PC-9 (cell line): Measurements from ENCODE around the gene KPNB1.

Experiments used
- EZH2 ChIP-seq: fragments of 200-600 bp; sonication (generic); IDR thresholded peaks from 2 replicates; pipeline ENCODE4 v1.8.0; 2017; ENCODE audit warnings: antibody characterized with exemption, low read depth
- TF ChIP-seq, protein P1 (sequence below): fragments of 200-600 bp; sonication (generic); conservative IDR thresholded peaks from 2 replicates; pipeline ENCODE4 v1.6.1; 2017; ENCODE audit warnings: mixed run types, antibody characterized with exemption, mild to moderate bottlenecking, moderate library complexity

DNA sequence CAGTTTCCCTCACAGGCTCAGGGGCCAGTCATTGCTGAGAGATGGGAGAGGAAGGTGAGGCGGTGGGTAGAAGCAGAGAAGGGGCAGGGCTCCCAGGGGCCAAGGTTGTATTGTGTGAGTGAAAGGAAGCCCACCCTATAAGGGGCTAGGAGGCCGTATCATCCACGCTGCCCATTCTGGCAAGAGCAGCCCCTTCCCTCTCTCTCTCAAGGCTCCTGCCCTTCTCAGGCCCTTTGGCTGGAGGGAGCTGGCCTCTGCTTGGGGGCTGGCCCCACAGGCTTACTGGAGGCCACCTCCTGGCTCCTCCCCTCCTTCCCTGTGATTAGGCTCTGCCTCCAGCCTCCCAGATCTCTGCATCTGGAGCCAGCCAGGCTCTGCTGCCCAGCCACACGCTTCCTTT, 51.9 kb downstream of the KPNB1 start:
- TF ChIP-seq, protein P1, sequence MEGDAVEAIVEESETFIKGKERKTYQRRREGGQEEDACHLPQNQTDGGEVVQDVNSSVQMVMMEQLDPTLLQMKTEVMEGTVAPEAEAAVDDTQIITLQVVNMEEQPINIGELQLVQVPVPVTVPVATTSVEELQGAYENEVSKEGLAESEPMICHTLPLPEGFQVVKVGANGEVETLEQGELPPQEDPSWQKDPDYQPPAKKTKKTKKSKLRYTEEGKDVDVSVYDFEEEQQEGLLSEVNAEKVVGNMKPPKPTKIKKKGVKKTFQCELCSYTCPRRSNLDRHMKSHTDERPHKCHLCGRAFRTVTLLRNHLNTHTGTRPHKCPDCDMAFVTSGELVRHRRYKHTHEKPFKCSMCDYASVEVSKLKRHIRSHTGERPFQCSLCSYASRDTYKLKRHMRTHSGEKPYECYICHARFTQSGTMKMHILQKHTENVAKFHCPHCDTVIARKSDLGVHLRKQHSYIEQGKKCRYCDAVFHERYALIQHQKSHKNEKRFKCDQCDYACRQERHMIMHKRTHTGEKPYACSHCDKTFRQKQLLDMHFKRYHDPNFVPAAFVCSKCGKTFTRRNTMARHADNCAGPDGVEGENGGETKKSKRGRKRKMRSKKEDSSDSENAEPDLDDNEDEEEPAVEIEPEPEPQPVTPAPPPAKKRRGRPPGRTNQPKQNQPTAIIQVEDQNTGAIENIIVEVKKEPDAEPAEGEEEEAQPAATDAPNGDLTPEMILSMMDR, result no peak
- TF ChIP-seq EZH2, result no peak
